ENCODE results near the gene FKBP5. TPM values are rescaled to one million over a fixed set of nuclear protein-coding genes. Genes with fewer than 3 reads are reported as not detected.
A peak's percentile ranks its signal among the peaks of the same experiment; 100 is the strongest.

FKBP5 gene
- total RNA-seq, 1 experiment from 2014 or later = 12.4 TPM

- ChIA-PET POLR2A (ENCODE audit: unreplicated experiment) (interaction anchor here (0.6 kb wide), 1 partner anchor 22 kb away, joined by 4 read pairs; no protein-coding TSS in a partner anchor), CTCF (no interaction called here)
- no peak overlapping the region for H3K4me2 ChIP-seq (ENCODE audit: low read length)
- no TSS peak for BruUV-seq (replicated peaks)
- no peaks in the 10 kb centered on the region for H3K36me3 ChIP-seq (ENCODE audit: low read depth, low read length)
- no peak for ATAC-seq
- peaks cover 8% of the 10 kb centered on the region for H3K4me1 ChIP-seq (ENCODE audit: insufficient read depth, low read length)
- no peaks in the 10 kb centered on the region for H3K27me3 ChIP-seq (ENCODE audit: low read length)
- no peaks in the 10 kb centered on the region for H3K9me2 ChIP-seq (replicated peaks; ENCODE audit: low read length)
- H3K79me2 ChIP-seq (ENCODE audit: low read length) = no peaks in the 10 kb centered on the region
- no peak overlapping the region for H3K9ac ChIP-seq (ENCODE audit: low read length)
- H4K20me1 ChIP-seq (ENCODE audit: low read length) = no peaks in the 10 kb centered on the region
- intact Hi-C loops (cut with micrococcal nuclease) = no loop called here
- H2AFZ ChIP-seq (ENCODE audit: low read length) = no peak overlapping the region
- no peaks in the 10 kb centered on the region for H3K9me3 ChIP-seq (ENCODE audit: low read length)
- DNase-seq = no peak
- H3K4me3 ChIP-seq (ENCODE audit: low read length) = no peak overlapping the region
- TF ChIP-seq EZH2 (IDR thresholded peaks at IDR 0.05; ENCODE audit: low read length, unreplicated experiment) (no peak), EZH2phosphoT487 (IDR thresholded peaks at IDR 0.05; ENCODE audit: borderline replicate concordance, low read length) (no peak), CTCF (conservative IDR thresholded peaks at IDR 0.05; ENCODE audit: low read depth, low read length) (no peak)
- no peaks in the 10 kb centered on the region for H3F3A ChIP-seq (ENCODE audit: low read length, unreplicated experiment)
- H3K27ac ChIP-seq (ENCODE audit: low read length) = no peak overlapping the region
These were observed 44.9 kb upstream of the FKBP5 start for GRCh38 chr6:35733633-35734032.

GRCh38 chr6:35731736-35732532 lies 43.2 kb upstream of the FKBP5 start:
- DNase-seq (peak; percentile 82), ATAC-seq (peak; percentile 51)
- Histone ChIP-seq H4K20me1 (ENCODE audit: low read length) (no peaks in the 10 kb centered on the region), H3K27ac (ENCODE audit: low read length) (peak overlapping the region; percentile 52), H3K9me2 (replicated peaks; ENCODE audit: low read length) (no peaks in the 10 kb centered on the region), H3K27me3 (ENCODE audit: low read length) (no peaks in the 10 kb centered on the region), H3K4me2 (ENCODE audit: low read length) (peak overlapping the region; percentile 96), H3K9me3 (ENCODE audit: low read length) (no peaks in the 10 kb centered on the region), H3K79me2 (ENCODE audit: low read length) (no peaks in the 10 kb centered on the region), H3K9ac (ENCODE audit: low read length) (peak overlapping the region; percentile 71), H2AFZ (ENCODE audit: low read length) (peak overlapping the region; percentile 98), H3K4me3 (ENCODE audit: low read length) (peak overlapping the region; percentile 87), H3K4me1 (ENCODE audit: insufficient read depth, low read length) (peaks cover 21% of the 10 kb centered on the region), H3F3A (ENCODE audit: low read length, unreplicated experiment) (no peaks in the 10 kb centered on the region), H3K36me3 (ENCODE audit: low read depth, low read length) (no peaks in the 10 kb centered on the region)
- CTCF ChIA-PET = no interaction called here
- intact Hi-C loops (cut with micrococcal nuclease) = no loop called here
- TSS peak; percentile 58 for BruUV-seq (replicated peaks)
- TF ChIP-seq EZH2phosphoT487 (IDR thresholded peaks at IDR 0.05; ENCODE audit: borderline replicate concordance, low read length) (no peak), CTCF (conservative IDR thresholded peaks at IDR 0.05; ENCODE audit: low read depth, low read length) (0 out of 2 replicates have a peak, but pooled peaks have one; percentile 10)
- POLR2A ChIA-PET (ENCODE audit: unreplicated experiment) = no interaction called here

- no peaks in the 10 kb centered on the region for H4K20me1 ChIP-seq (ENCODE audit: low read length)
- no TSS peak for BruUV-seq (replicated peaks)
- peak; percentile 42 for ATAC-seq
- H3K4me1 ChIP-seq (ENCODE audit: insufficient read depth, low read length) = peaks cover 27% of the 10 kb centered on the region
- peak; percentile 68 for DNase-seq
- no peaks in the 10 kb centered on the region for H3K9me2 ChIP-seq (replicated peaks; ENCODE audit: low read length)
- H3K36me3 ChIP-seq (ENCODE audit: low read depth, low read length) = no peaks in the 10 kb centered on the region
- intact Hi-C loops (cut with micrococcal nuclease) = no loop called here
- H3K9me3 ChIP-seq (ENCODE audit: low read length) = no peaks in the 10 kb centered on the region
- peak overlapping the region; percentile 25; the same call in 1 of the 2 replicates for H3K27ac ChIP-seq (ENCODE audit: low read length)
- no peaks in the 10 kb centered on the region for H3F3A ChIP-seq (ENCODE audit: low read length, unreplicated experiment)
- no peaks in the 10 kb centered on the region for H3K79me2 ChIP-seq (ENCODE audit: low read length)
- H2AFZ ChIP-seq (ENCODE audit: low read length) = peak overlapping the region; percentile 98
- peak overlapping the region; percentile 96 for H3K4me2 ChIP-seq (ENCODE audit: low read length)
- peak overlapping the region; percentile 87 for H3K4me3 ChIP-seq (ENCODE audit: low read length)
- CTCF ChIA-PET = no interaction called here
- POLR2A ChIA-PET (ENCODE audit: unreplicated experiment) = no interaction called here
- no peaks in the 10 kb centered on the region for H3K27me3 ChIP-seq (ENCODE audit: low read length)
- TF ChIP-seq EZH2phosphoT487 (IDR thresholded peaks at IDR 0.05; ENCODE audit: borderline replicate concordance, low read length) (no peak), EZH2 (IDR thresholded peaks at IDR 0.05; ENCODE audit: low read length, unreplicated experiment) (no peak), CTCF (conservative IDR thresholded peaks at IDR 0.05; ENCODE audit: low read depth, low read length) (no peak)
- peak overlapping the region; percentile 71 for H3K9ac ChIP-seq (ENCODE audit: low read length)
These were observed 42.7 kb upstream of the FKBP5 start for GRCh38 chr6:35731414-35731735.

Data from PC-3 (cell line).